H9 (cell line): ENCODE results near the gene FGF9. TPM values are rescaled to one million over a fixed set of nuclear protein-coding genes. Genes with fewer than 3 reads are reported as not detected.

ENCODE experiments used
- DNase-seq: peaks from one replicate; pipeline ENCODE4 v3.0.0-alpha.2; 2017
- H2AFZ ChIP-seq: one replicate; pipeline ENCODE4 v1.6.1; 2013; ENCODE audit warnings: mild to moderate bottlenecking, low read length, control low read depth, moderate library complexity
- H2AK5ac ChIP-seq: 2 replicates; pipeline ENCODE4 v1.6.1; 2013; ENCODE audit warnings: low read length, control low read depth, mixed read lengths; ENCODE audit not compliant: insufficient read length
- H2BK120ac ChIP-seq: one replicate; pipeline ENCODE4 v1.6.1; 2013; ENCODE audit warnings: low read depth, mild to moderate bottlenecking, low read length, control low read depth, inconsistent platforms; ENCODE audit not compliant: poor library complexity, severe bottlenecking
- H2BK12ac ChIP-seq: 2 replicates; pipeline ENCODE4 v1.6.1; 2013; ENCODE audit warnings: low read length, control low read depth, mixed read lengths, low read depth; ENCODE audit not compliant: insufficient read length
- H2BK15ac ChIP-seq: 2 replicates; pipeline ENCODE4 v1.6.1; 2013; ENCODE audit warnings: low read depth, low read length, control low read depth
- H2BK20ac ChIP-seq: one replicate; pipeline ENCODE4 v1.6.1; 2013; ENCODE audit warnings: low read depth, mild to moderate bottlenecking, low read length, control low read depth, inconsistent platforms; ENCODE audit not compliant: poor library complexity, severe bottlenecking
- H2BK5ac ChIP-seq: 2 replicates; pipeline ENCODE4 v1.6.1; 2013; ENCODE audit warnings: low read length, control low read depth, mixed read lengths; ENCODE audit not compliant: insufficient read length
- H3K14ac ChIP-seq: 2 replicates; pipeline ENCODE4 v1.6.1; 2013; ENCODE audit warnings: low read length, control low read depth; ENCODE audit not compliant: insufficient read depth
- H3K18ac ChIP-seq: 2 replicates; pipeline ENCODE4 v1.6.1; 2013; ENCODE audit warnings: low read depth, mild to moderate bottlenecking, mixed read lengths, low read length, control low read depth; ENCODE audit not compliant: insufficient read length
- H3K23ac ChIP-seq: 2 replicates; pipeline ENCODE4 v1.6.1; 2013; ENCODE audit warnings: low read length, control low read depth, mixed read lengths, low read depth; ENCODE audit not compliant: insufficient read length
- H3K23me2 ChIP-seq: 2 replicates; pipeline ENCODE4 v1.6.1; 2013; ENCODE audit warnings: low read depth, mild to moderate bottlenecking, mixed read lengths, low read length, control low read depth; ENCODE audit not compliant: insufficient read length, poor library complexity, severe bottlenecking
- H3K27ac ChIP-seq: 2 replicates; pipeline ENCODE4 v1.5.1; 2013; ENCODE audit warnings: low read length, control low read depth, mixed read lengths, low read depth; ENCODE audit not compliant: insufficient read length
- H3K27me3 ChIP-seq: 2 replicates; pipeline ENCODE4 v1.6.1; 2013; ENCODE audit warnings: low read length, control low read depth, inconsistent platforms; ENCODE audit not compliant: insufficient read depth
- H3K4ac ChIP-seq: 2 replicates; pipeline ENCODE4 v1.6.1; 2013; ENCODE audit warnings: low read depth, mild to moderate bottlenecking, control low read depth, inconsistent platforms, low read length, moderate library complexity
- H3K4me1 ChIP-seq: 2 replicates; pipeline ENCODE4 v1.6.1; 2013; ENCODE audit warnings: low read length, control low read depth, inconsistent platforms; ENCODE audit not compliant: insufficient read depth
- H3K4me2 ChIP-seq: 2 replicates; pipeline ENCODE4 v1.6.1; 2013; ENCODE audit warnings: low read length, control low read depth, mixed read lengths; ENCODE audit not compliant: insufficient read length, insufficient read depth
- H3K56ac ChIP-seq: 2 replicates; pipeline ENCODE4 v1.6.1; 2013; ENCODE audit warnings: low read depth, mild to moderate bottlenecking, mixed read lengths, low read length, control low read depth; ENCODE audit not compliant: insufficient read length
- H3K79me1 ChIP-seq: 2 replicates; pipeline ENCODE4 v1.6.1; 2013; ENCODE audit warnings: low read depth, mild to moderate bottlenecking, moderate library complexity, low read length, control low read depth, inconsistent platforms; ENCODE audit not compliant: insufficient read depth, poor library complexity, severe bottlenecking
- H3K79me2 ChIP-seq: 2 replicates; pipeline ENCODE4 v1.6.1; 2013; ENCODE audit warnings: low read length, control low read depth, inconsistent platforms; ENCODE audit not compliant: insufficient read depth
- H3K9ac ChIP-seq: 2 replicates; pipeline ENCODE4 v1.6.1; 2013; ENCODE audit warnings: low read length, control low read depth, mixed read lengths; ENCODE audit not compliant: insufficient read length; ENCODE audit errors: extremely low read depth
- H3K9me3 ChIP-seq: one replicate; pipeline ENCODE4 v1.6.1; 2013; ENCODE audit warnings: low read depth, low read length, inconsistent platforms; ENCODE audit not compliant: control insufficient read depth
- H3T11ph ChIP-seq: one replicate; pipeline ENCODE4 v1.6.1; 2013; ENCODE audit warnings: mild to moderate bottlenecking, low read length, control low read depth, inconsistent platforms
- H4K20me1 ChIP-seq: one replicate; pipeline ENCODE4 v1.6.1; 2013; ENCODE audit not compliant: control insufficient read depth, insufficient read length, insufficient read depth
- H4K5ac ChIP-seq: 2 replicates; pipeline ENCODE4 v1.6.1; 2013; ENCODE audit warnings: low read depth, mild to moderate bottlenecking, mixed read lengths, low read length, control low read depth; ENCODE audit not compliant: insufficient read length
- H4K8ac ChIP-seq: replicated peaks from 2 replicates; pipeline ENCODE4 v1.6.1; 2013; ENCODE audit warnings: low read length, control low read depth, mixed read lengths, low read depth; ENCODE audit not compliant: insufficient read length
- H4K91ac ChIP-seq: 2 replicates; pipeline ENCODE4 v1.6.1; 2013; ENCODE audit warnings: low read depth, mild to moderate bottlenecking, moderate library complexity, mixed read lengths, low read length, control low read depth; ENCODE audit not compliant: insufficient read length
- H3K27ac Mint-ChIP-seq, 3 experiments: 2 replicates in 2 of 3; 3 replicates in 1 of 3; pipeline ENCODE4 v1.8.0; 2020 to 2021; ENCODE audit warnings: mixed read lengths in 3 of 3, mild to moderate bottlenecking in 1 of 3, moderate library complexity in 1 of 3
- H3K27me3 Mint-ChIP-seq: 2 replicates; pipeline ENCODE4 v1.8.0; 2021; ENCODE audit warnings: low read depth, mild to moderate bottlenecking, moderate library complexity, mixed read lengths
- H3K36me3 Mint-ChIP-seq, 3 experiments: 2 replicates in 2 of 3; 3 replicates in 1 of 3; pipeline ENCODE4 v1.8.0; 2020 to 2021; ENCODE audit warnings: low read depth in 3 of 3, mixed read lengths in 3 of 3; ENCODE audit not compliant: insufficient read depth in 1 of 3
- H3K4me1 Mint-ChIP-seq, 2 experiments: 2 replicates each; pipeline ENCODE4 v1.8.0; 2020; ENCODE audit warnings: mixed read lengths in 2 of 2
- H3K4me3 Mint-ChIP-seq, 2 experiments: 2 replicates in 1 of 2; 3 replicates in 1 of 2; pipeline ENCODE4 v1.8.0; 2020 to 2021; ENCODE audit warnings: mild to moderate bottlenecking in 2 of 2, mixed read lengths in 2 of 2, moderate library complexity in 1 of 2
- H3K9me3 Mint-ChIP-seq, 2 experiments: 2 replicates in 1 of 2; 3 replicates in 1 of 2; pipeline ENCODE4 v1.8.0; 2020; ENCODE audit warnings: mild to moderate bottlenecking in 2 of 2, mixed read lengths in 2 of 2, moderate library complexity in 1 of 2
- CTCF ChIP-seq: fragments of 200-600 bp; sonication (generic); conservative IDR thresholded peaks from 3 replicates; pipeline ENCODE4 v1.8.0; 2021; ENCODE audit warnings: antibody characterized with exemption, mild to moderate bottlenecking
- WGBS: extraction: QIAGEN DNeasy Blood & Tissue Kit; methylation state at CpG from one replicate; pipeline ENCODE4 v1.1.7; 2013; ENCODE audit warnings: missing lambda C conversion rate, low lambda C conversion rate, mixed read lengths; ENCODE audit not compliant: insufficient read length; ENCODE audit errors: extremely low coverage; 5-methylcytosine and 5-hydroxymethylcytosine counted together
- long read RNA-seq: library from polyadenylated mRNA; unstranded; transcript quantifications from one replicate; pipeline ENCODE4 v2.0.0, GENCODE V29; 2020
- total RNA-seq: library from RNA; stranded (reverse); gene quantifications from 2 replicates; pipeline ENCODE4 v1.2.1, GENCODE V29; 2021

Gene FGF9
- total RNA-seq: 0.20 and 0.22 TPM in 2 replicates
- long read RNA-seq, full-length matches to known transcripts: 1 of 1 reads
- long read RNA-seq, partial matches to known transcripts: 0 of 1 reads
- long read RNA-seq, other reads (novel, unspliced or antisense): 0 of 1 reads

GRCh38 chr13:21670883-21671619, at the start of gene FGF9:
Gene FGF9, plus strand, starts transcription at chr13:21671073. Its CDS starts 840 bp downstream, at chr13:21671913.
- no peak for TF ChIP-seq CTCF
- Histone ChIP-seq H3K4ac (no peak within 1 kb of the TSS), H4K8ac (no peak within 1 kb of the TSS), H2AFZ (peak within 1 kb of the TSS; percentile 66), H3K23ac (no peak within 1 kb of the TSS), H3K4me1 (peaks cover 8% of the 10 kb centered on the region; the same call in 1 of the 2 replicates), H2BK5ac (no peak within 1 kb of the TSS), H3K79me2 (no peaks in the 10 kb centered on the region), H3K79me1 (no peaks in the 10 kb centered on the region), H4K5ac (no peak within 1 kb of the TSS), H4K20me1 (no peaks in the 10 kb centered on the region), H2BK20ac (no peak within 1 kb of the TSS), H3K4me2 (peak within 1 kb of the TSS; percentile 99), H3K9ac (peak within 1 kb of the TSS; percentile 44), H2AK5ac (no peak within 1 kb of the TSS), H3K9me3 (no peaks in the 10 kb centered on the region), H3K27ac (no peak within 1 kb of the TSS), H3K18ac (peak within 1 kb of the TSS; percentile 84), H3K27me3 (peaks cover 57% of the 10 kb centered on the region), H3K14ac (peak within 1 kb of the TSS; percentile 76), H2BK12ac (no peak within 1 kb of the TSS), H3K56ac (no peak within 1 kb of the TSS), H3T11ph (no peak within 1 kb of the TSS), H3K23me2 (peaks cover 35% of the 10 kb centered on the region), H4K91ac (no peak within 1 kb of the TSS), H2BK15ac (no peak within 1 kb of the TSS), H2BK120ac (no peak within 1 kb of the TSS)
- Mint-ChIP-seq H3K9me3 (peaks cover 0 to 2% of the 10 kb centered on the region in 2 experiments; a peak in 2 of 5 replicates), H3K27me3 (peaks cover 90% of the 10 kb centered on the region), H3K27ac (no peak within 1 kb of the TSS), H3K4me1 (peaks cover 38 to 46% of the 10 kb centered on the region in 2 experiments), H3K36me3 (no peaks in the 10 kb centered on the region), H3K4me3 (peak within 1 kb of the TSS; percentile 76 to 91)
- no CpG with 5 or more reads among the region's 62 CpGs for WGBS
- DNase-seq: peak; percentile 88
